Lower leg skin (tissue), 3 donors: Measurements from ENCODE around the gene NCOA5.

Source experiments
- CTCF ChIP-seq, 3 donors: fragments of 450-650 bp; IDR thresholded peaks; one replicate each; pipeline ENCODE4 v1.5.1; 2016; ENCODE audit warnings: antibody characterized with exemption in 3 of 3, mild to moderate bottlenecking in 3 of 3, moderate library complexity in 2 of 3
- POLR2A ChIP-seq, 2 donors: fragments of 450-650 bp; IDR thresholded peaks; one replicate each; pipeline ENCODE4 v1.6.1; 2016 to 2017; ENCODE audit warnings: antibody characterized with exemption in 2 of 2, mild to moderate bottlenecking in 1 of 2, moderate library complexity in 1 of 2

DNA sequence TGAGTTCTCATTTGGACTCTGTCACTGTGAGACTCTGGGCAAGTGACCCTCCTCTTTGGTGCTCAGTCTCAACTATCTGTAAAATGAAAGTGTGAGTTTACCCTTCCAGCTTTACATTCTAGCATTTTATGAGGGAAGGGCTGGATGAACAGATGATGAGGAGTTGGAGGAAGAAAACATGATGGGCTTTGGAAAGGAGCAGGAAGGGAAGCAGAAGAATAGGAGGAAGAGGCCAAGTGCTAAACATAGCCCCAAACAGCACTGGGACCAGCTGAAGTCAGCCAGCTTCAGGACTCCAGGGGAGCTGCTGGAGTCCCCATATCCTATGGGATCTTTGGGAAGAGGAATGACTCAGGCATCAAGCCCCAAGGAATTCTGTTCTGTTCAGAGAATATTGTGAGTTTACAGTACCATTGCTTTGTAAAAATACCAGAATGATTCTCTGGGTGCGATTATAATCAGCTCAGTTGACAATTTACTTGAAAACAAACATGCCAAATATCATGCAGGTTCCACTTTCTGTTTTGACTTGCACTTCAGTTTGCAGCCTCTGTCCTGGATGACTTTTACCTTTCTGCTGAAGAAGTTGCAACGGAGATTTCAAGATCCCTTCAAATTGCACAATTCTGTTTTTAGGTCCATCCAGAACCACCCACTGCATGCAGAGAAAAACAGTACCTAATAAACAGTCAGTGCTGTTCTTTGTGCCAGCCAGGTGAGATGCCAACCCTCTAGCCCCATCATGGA, 31.6 kb upstream of the NCOA5 start:
- TF ChIP-seq CTCF (IDR thresholded peaks at IDR 0.05) (no peak), POLR2A (IDR thresholded peaks at IDR 0.05) (no peak)
